DND-41 (cell line): Measurements from ENCODE around the gene PLEKHJ1.

ENCODE experiments used
- ATAC-seq: fragments of 200-7000 bp; cut with Tn5 transposase; 3 replicates; pipeline ENCODE4 v1.9.1; 2021; ENCODE audit warnings: low read depth; ENCODE audit not compliant: insufficient read depth
- DNase-seq: peaks from one replicate; pipeline ENCODE4 v3.0.0-alpha.2; 2020
- H2AFZ ChIP-seq: 2 replicates; pipeline ENCODE4 v1.6.0; 2012; ENCODE audit warnings: low read depth, low read length
- H3K27ac ChIP-seq: 2 replicates; pipeline ENCODE4 v1.5.1; 2012; ENCODE audit warnings: low read length, inconsistent platforms
- H3K27me3 ChIP-seq: fragments of 200-600 bp; sonication (generic); 2 replicates; pipeline ENCODE4 v1.6.0; 2012; ENCODE audit warnings: low read length, mild to moderate bottlenecking, inconsistent platforms; ENCODE audit not compliant: insufficient read depth, poor library complexity
- H3K36me3 ChIP-seq: 2 replicates; pipeline ENCODE4 v1.5.1; 2012; ENCODE audit warnings: low read length, inconsistent platforms; ENCODE audit not compliant: insufficient read depth
- H3K4me1 ChIP-seq: 2 replicates; pipeline ENCODE4 v1.5.1; 2012; ENCODE audit warnings: mild to moderate bottlenecking, low read length; ENCODE audit not compliant: insufficient read depth
- H3K4me2 ChIP-seq: 2 replicates; pipeline ENCODE4 v1.6.0; 2012; ENCODE audit warnings: mild to moderate bottlenecking, moderate library complexity, low read length, inconsistent platforms; ENCODE audit not compliant: insufficient read depth
- H3K4me3 ChIP-seq, 2 experiments: fragments of 200-600 bp in 1 of 2; shearing (Covaris generic) in 1 of 2; 2 replicates each; pipeline ENCODE4 v1.5.1; 2012 to 2016; ENCODE audit warnings: inconsistent platforms in 2 of 2, low read length in 2 of 2, mild to moderate bottlenecking in 2 of 2, low read depth in 1 of 2, moderate library complexity in 1 of 2
- H3K79me2 ChIP-seq: 2 replicates; pipeline ENCODE4 v1.6.0; 2012; ENCODE audit warnings: low read length, inconsistent platforms; ENCODE audit not compliant: insufficient read depth
- H3K9ac ChIP-seq: 2 replicates; pipeline ENCODE4 v1.6.0; 2012; ENCODE audit warnings: low read depth, mild to moderate bottlenecking, inconsistent platforms, low read length, moderate library complexity
- H3K9me3 ChIP-seq: 2 replicates; pipeline ENCODE4 v1.5.1; 2012; ENCODE audit warnings: low read length, moderate library complexity, mild to moderate bottlenecking, inconsistent platforms; ENCODE audit not compliant: insufficient read depth, severe bottlenecking
- H4K20me1 ChIP-seq: 2 replicates; pipeline ENCODE4 v1.6.0; 2012; ENCODE audit warnings: low read length; ENCODE audit not compliant: insufficient read depth
- CTCF ChIP-seq: IDR thresholded peaks from 2 replicates; pipeline ENCODE4 v1.5.1; 2012; ENCODE audit warnings: borderline replicate concordance, low read length, moderate library complexity, mild to moderate bottlenecking; ENCODE audit not compliant: poor library complexity, severe bottlenecking; ENCODE audit errors: extremely low read depth
- EZH2 ChIP-seq: IDR thresholded peaks from 3 replicates; pipeline ENCODE4 v1.6.1; 2012; ENCODE audit warnings: borderline replicate concordance, low read depth, mild to moderate bottlenecking, moderate library complexity, low read length, inconsistent platforms; ENCODE audit not compliant: severe bottlenecking

The PLEKHJ1 gene

GRCh38 chr19:2273356-2274184 lies 37.4 kb upstream of the PLEKHJ1 start:
- H3K27ac ChIP-seq = peak overlapping the region; percentile 73
- TF ChIP-seq EZH2 (no peak), CTCF (peak; percentile 98)

GRCh38 chr19:2271234-2272103 lies 35.3 kb upstream of the PLEKHJ1 start:
- peaks cover 63% of the 10 kb centered on the region for H4K20me1 ChIP-seq

More at GRCh38 chr19:2273356-2274184, 37.4 kb upstream of the PLEKHJ1 start:
- Histone ChIP-seq H3K79me2 (peaks cover 68% of the 10 kb centered on the region), H2AFZ (no peak overlapping the region), H3K4me2 (peak overlapping the region; percentile 84), H3K4me1 (peaks cover 39% of the 10 kb centered on the region), H3K36me3 (peaks cover 58% of the 10 kb centered on the region), H3K27me3 (no peaks in the 10 kb centered on the region), H3K9me3 (no peaks in the 10 kb centered on the region), H3K4me3 (peak overlapping the region; percentile 21 to 100; a peak in 3 of 4 replicates), H3K9ac (peak overlapping the region; percentile 100), H4K20me1 (peaks cover 68% of the 10 kb centered on the region)
- peak; percentile 77 for ATAC-seq
- DNase-seq = peak; percentile 94

More at GRCh38 chr19:2271234-2272103, 35.3 kb upstream of the PLEKHJ1 start:
- Histone ChIP-seq H3K4me2 (peak overlapping the region; percentile 84), H3K9ac (peak overlapping the region; percentile 100), H2AFZ (no peak overlapping the region), H3K4me1 (peaks cover 44% of the 10 kb centered on the region), H3K27me3 (no peaks in the 10 kb centered on the region), H3K4me3 (peak overlapping the region; percentile 100; a peak in 3 of 4 replicates), H3K36me3 (peaks cover 57% of the 10 kb centered on the region), H3K9me3 (no peaks in the 10 kb centered on the region), H3K79me2 (peaks cover 74% of the 10 kb centered on the region), H3K27ac (peak overlapping the region; percentile 99)
- DNase-seq = no peak
- no peak for ATAC-seq
- TF ChIP-seq EZH2 (no peak), CTCF (no peak)
